Lung (tissue), 12 donors: ENCODE measurements around the gene EPHB1. TPM values are rescaled to one million over a fixed set of nuclear protein-coding genes. Genes with fewer than 3 reads are reported as not detected.
A peak's percentile ranks its signal among the peaks of the same experiment; 100 is the strongest.

Experiments used
- ATAC-seq: fragments of 200-7000 bp; cut with Tn5 transposase; one replicate; pipeline ENCODE4 v1.9.1; 2020; ENCODE audit warnings: moderate number of reproducible peaks; ENCODE audit not compliant: insufficient read depth, low FRiP score
- DNase-seq, 3 donors: peaks; one replicate each; pipeline ENCODE4 v3.0.0-alpha.2; 2013 to 2017
- H3K27ac ChIP-seq, 2 donors: one replicate each; pipeline ENCODE4 v1.5.1; 2013; ENCODE audit warnings: mild to moderate bottlenecking in 2 of 2, moderate library complexity in 2 of 2, control low read depth in 1 of 2, inconsistent platforms in 1 of 2, low read depth in 1 of 2, low read length in 1 of 2
- H3K27me3 ChIP-seq, 3 donors: one replicate each; pipeline ENCODE4 v1.5.1; 2013; ENCODE audit warnings: low read length in 2 of 3; ENCODE audit not compliant: control insufficient read depth in 3 of 3, insufficient read depth in 3 of 3
- H3K36me3 ChIP-seq, 4 donors: one replicate each; pipeline ENCODE4 v1.5.1; 2013; ENCODE audit warnings: low read length in 4 of 4, mild to moderate bottlenecking in 1 of 4, moderate library complexity in 1 of 4; ENCODE audit not compliant: control insufficient read depth in 4 of 4, insufficient read depth in 4 of 4
- H3K4me1 ChIP-seq, 5 donors: one replicate each; pipeline ENCODE4 v1.5.1; 2013; ENCODE audit warnings: low read length in 5 of 5, mild to moderate bottlenecking in 2 of 5, moderate library complexity in 1 of 5; ENCODE audit not compliant: control insufficient read depth in 5 of 5, insufficient read depth in 5 of 5
- H3K4me3 ChIP-seq: one replicate; pipeline ENCODE4 v1.5.1; 2013; ENCODE audit warnings: mild to moderate bottlenecking, control low read depth, moderate library complexity
- H3K9ac ChIP-seq, 2 donors: one replicate each; pipeline ENCODE4 v1.5.1; 2013; ENCODE audit warnings: low read length in 2 of 2, control low read depth in 1 of 2; ENCODE audit not compliant: insufficient read depth in 1 of 2
- H3K9me3 ChIP-seq, 4 donors: one replicate each; pipeline ENCODE4 v1.5.1; 2013; ENCODE audit warnings: low read length in 3 of 4, mild to moderate bottlenecking in 1 of 4, moderate library complexity in 1 of 4; ENCODE audit not compliant: control insufficient read depth in 4 of 4, insufficient read depth in 3 of 4
- WGBS, 2 donors: extraction: QIAGEN DNeasy Blood & Tissue Kit; methylation state at CpG; one replicate each; pipeline ENCODE4 v1.1.7; 2013; 5-methylcytosine and 5-hydroxymethylcytosine counted together
- polyA plus RNA-seq, 2 donors: library from polyadenylated mRNA; stranded (reverse); fragments of 200-250 nt; gene quantifications; one replicate each; pipeline ENCODE4 v1.2.1, GENCODE V29; 2013
- total RNA-seq, 2 donors: library from RNA; depleted of rRNA in 1 of 2; stranded (reverse); fragments of >200 nt in 1 of 2; gene quantifications; one replicate each; pipeline ENCODE4 v1.2.1, GENCODE V29; 2014 to 2021
- TF ChIP-seq, protein P1 (sequence below): IDR thresholded peaks from 2 replicates; pipeline ENCODE4 v1.5.1; 2012; ENCODE audit warnings: mild to moderate bottlenecking; ENCODE audit errors: control extremely low read depth, extremely low read depth
- donor health status: control.
- donor health status: control.
- donor health status: Bipolar disorder and iron deficiency.
- donor health status: healthy.
- donor health status: DM: yes; HTN: yes; CAD: no.

EPHB1 gene
- total and polyA plus RNA-seq, 4 donors, result 0.30 to 6.3 (median 2.1) TPM

- no peak overlapping the region for H3K9ac ChIP-seq
- DNase-seq (no peak), ATAC-seq (no peak)
- no peaks in the 10 kb centered on the region for H3K36me3 ChIP-seq
- TF ChIP-seq, protein P1, sequence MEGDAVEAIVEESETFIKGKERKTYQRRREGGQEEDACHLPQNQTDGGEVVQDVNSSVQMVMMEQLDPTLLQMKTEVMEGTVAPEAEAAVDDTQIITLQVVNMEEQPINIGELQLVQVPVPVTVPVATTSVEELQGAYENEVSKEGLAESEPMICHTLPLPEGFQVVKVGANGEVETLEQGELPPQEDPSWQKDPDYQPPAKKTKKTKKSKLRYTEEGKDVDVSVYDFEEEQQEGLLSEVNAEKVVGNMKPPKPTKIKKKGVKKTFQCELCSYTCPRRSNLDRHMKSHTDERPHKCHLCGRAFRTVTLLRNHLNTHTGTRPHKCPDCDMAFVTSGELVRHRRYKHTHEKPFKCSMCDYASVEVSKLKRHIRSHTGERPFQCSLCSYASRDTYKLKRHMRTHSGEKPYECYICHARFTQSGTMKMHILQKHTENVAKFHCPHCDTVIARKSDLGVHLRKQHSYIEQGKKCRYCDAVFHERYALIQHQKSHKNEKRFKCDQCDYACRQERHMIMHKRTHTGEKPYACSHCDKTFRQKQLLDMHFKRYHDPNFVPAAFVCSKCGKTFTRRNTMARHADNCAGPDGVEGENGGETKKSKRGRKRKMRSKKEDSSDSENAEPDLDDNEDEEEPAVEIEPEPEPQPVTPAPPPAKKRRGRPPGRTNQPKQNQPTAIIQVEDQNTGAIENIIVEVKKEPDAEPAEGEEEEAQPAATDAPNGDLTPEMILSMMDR, result no peak
- WGBS, 2 donors, result 69 to 85% methylated on average over 2 of the region's 2 CpGs
- H3K27ac ChIP-seq, result no peak overlapping the region
- H3K9me3 ChIP-seq, result no peaks in the 10 kb centered on the region
- no peaks in the 10 kb centered on the region for H3K4me1 ChIP-seq
- H3K27me3 ChIP-seq, result no peaks in the 10 kb centered on the region
- no peak overlapping the region for H3K4me3 ChIP-seq
These were observed 474.0 kb downstream of the EPHB1 start for GRCh38 chr3:135268941-135269532.

GRCh38 chr3:135271177-135272025 lies 476.3 kb downstream of the EPHB1 start:
- no peak for ATAC-seq
- TF ChIP-seq, protein P1, result no peak

DNA sequence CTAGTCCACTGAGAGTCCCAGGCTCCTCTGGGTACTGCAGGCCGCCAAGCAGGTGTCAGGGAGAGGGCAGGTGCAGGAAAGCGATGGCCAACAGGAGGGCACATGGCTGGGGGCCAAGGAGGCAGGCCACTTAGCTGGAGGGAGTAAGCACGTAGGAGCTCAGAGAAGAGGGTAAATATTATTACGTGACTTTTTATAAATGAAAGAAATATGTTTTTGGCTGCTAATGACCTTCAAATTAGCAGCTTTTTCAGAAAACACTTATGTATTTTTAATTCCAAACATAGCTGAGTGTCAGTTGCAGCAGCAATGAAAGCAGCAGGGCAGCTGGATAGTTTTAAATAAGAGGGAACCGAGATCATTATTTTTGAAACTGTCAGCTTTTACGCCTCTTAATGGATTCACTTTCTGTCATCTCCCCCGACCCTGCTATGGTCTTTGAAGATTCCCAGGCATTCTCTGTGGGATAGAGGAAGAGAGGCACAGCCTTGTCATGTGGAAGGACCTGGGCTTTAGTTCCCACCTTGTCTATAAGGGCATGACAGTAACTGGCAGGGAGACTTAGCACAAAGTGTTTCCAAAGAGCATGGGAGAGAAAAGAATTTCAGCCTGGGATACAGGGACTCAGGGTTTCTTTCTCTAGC lies 477.1 kb downstream of the EPHB1 start:
- TF ChIP-seq, protein P1, result no peak
- 38 to 57% methylated on average over 7 of the region's 7 CpGs for WGBS, 2 donors
- DNase-seq, result peak in 1 of 3 donors; percentile 33
- H3K36me3 ChIP-seq, result no peaks in the 10 kb centered on the region
- no peaks in the 10 kb centered on the region for H3K9me3 ChIP-seq
- no peaks in the 10 kb centered on the region for H3K27me3 ChIP-seq
- no peak overlapping the region for H3K9ac ChIP-seq
- ATAC-seq, result no peak
- no peaks in the 10 kb centered on the region for H3K4me1 ChIP-seq
- H3K27ac ChIP-seq, result no peak overlapping the region
- H3K4me3 ChIP-seq, result no peak overlapping the region

More at GRCh38 chr3:135271177-135272025, 476.3 kb downstream of the EPHB1 start:
- DNase-seq, result no peak
- H3K9ac ChIP-seq, result no peak overlapping the region
- 66 to 76% methylated on average over 10 of the region's 10 CpGs for WGBS, 2 donors
- no peak overlapping the region for H3K4me3 ChIP-seq
- H3K27me3 ChIP-seq, result no peaks in the 10 kb centered on the region
- no peaks in the 10 kb centered on the region for H3K4me1 ChIP-seq
- no peaks in the 10 kb centered on the region for H3K9me3 ChIP-seq
- H3K36me3 ChIP-seq, result no peaks in the 10 kb centered on the region
- no peak overlapping the region for H3K27ac ChIP-seq
